GM21381 (cell line): ENCODE data around the gene MFSD8.
"Not testable (repeated sequence)": the region's sequence is repeated elsewhere in the genome, so short reads cannot be mapped to it uniquely, and the experiment has no call there.

Experiments used
- ATAC-seq: cut with Tn5 transposase; IDR thresholded peaks from one replicate; pipeline ENCODE4 v1.9.1; 2021; ENCODE audit warnings: mild to moderate bottlenecking, moderate library complexity; ENCODE audit not compliant: unreplicated experiment

MFSD8 gene

GRCh38 chr4:127936974-127937373 lies 28.0 kb downstream of the MFSD8 start:
- ATAC-seq: no peak

GRCh38 chr4:127931836-127932235 lies 33.1 kb downstream of the MFSD8 start:
- not testable (repeated sequence) for ATAC-seq

- ATAC-seq: no peak
Observed at GRCh38 chr4:127930175-127930574, 34.8 kb downstream of the MFSD8 start.

GRCh38 chr4:127925720-127926119 lies 39.3 kb downstream of the MFSD8 start:
- not testable (repeated sequence) for ATAC-seq

GRCh38 chr4:127922226-127922625 lies 42.7 kb downstream of the MFSD8 start:
- ATAC-seq: no peak

- ATAC-seq: no peak
Observed at GRCh38 chr4:127920521-127920920, 44.5 kb downstream of the MFSD8 start.

GRCh38 chr4:127917151-127917550 lies 47.8 kb downstream of the MFSD8 start:
- ATAC-seq: no peak

- no peak for ATAC-seq
Observed at GRCh38 chr4:127916512-127916911, 48.5 kb downstream of the MFSD8 start.

GRCh38 chr4:127905029-127905428 lies 59.9 kb downstream of the MFSD8 start:
- no peak for ATAC-seq

GRCh38 chr4:127899682-127900081 lies 65.3 kb downstream of the MFSD8 start:
- not testable (repeated sequence) for ATAC-seq

- ATAC-seq: no peak
Observed at GRCh38 chr4:127896528-127896927, 68.4 kb downstream of the MFSD8 start.

- no peak for ATAC-seq
Observed at GRCh38 chr4:127896069-127896468, 68.9 kb downstream of the MFSD8 start.

- no peak for ATAC-seq
Observed at GRCh38 chr4:127889903-127890302, 75.1 kb downstream of the MFSD8 start.

GRCh38 chr4:127888559-127888958 lies 76.4 kb downstream of the MFSD8 start:
- no peak for ATAC-seq

GRCh38 chr4:127881563-127881864 lies 83.5 kb downstream of the MFSD8 start:
- ATAC-seq: peak; percentile 38

- peak; percentile 91 for ATAC-seq
Observed at GRCh38 chr4:127880763-127881562, 84.0 kb downstream of the MFSD8 start, which contains the start of gene PLK4. PLK4 (plus strand) TSS chr4:127880893; CDS start chr4:127881135, 242 bp downstream.

GRCh38 chr4:127875791-127876190 lies 89.2 kb downstream of the MFSD8 start:
- no peak for ATAC-seq

GRCh38 chr4:127870688-127871087 lies 94.3 kb downstream of the MFSD8 start:
- ATAC-seq: no peak

GRCh38 chr4:127870281-127870680 lies 94.7 kb downstream of the MFSD8 start:
- no peak for ATAC-seq

GRCh38 chr4:127868196-127868595 lies 96.8 kb downstream of the MFSD8 start:
- no peak for ATAC-seq
